GM10266 (cell line): Measurements from ENCODE around the gene FNDC3B.

ENCODE experiments used
- DNase-seq: peaks from one replicate; pipeline ENCODE4 v3.0.0; 2012; ENCODE audit errors: extremely low spot score
- CTCF ChIP-seq: IDR thresholded peaks from 2 replicates; pipeline ENCODE4 v1.5.1; 2012; ENCODE audit warnings: mild to moderate bottlenecking, low read depth; ENCODE audit not compliant: control insufficient read depth, insufficient read depth; ENCODE audit errors: missing control alignments

Gene FNDC3B

GRCh38 chr3:172102883-172103310 lies 63.5 kb downstream of the FNDC3B start:
- TF ChIP-seq CTCF: no peak
- no peak for DNase-seq

- DNase-seq: no peak
- TF ChIP-seq CTCF: no peak
Measured at GRCh38 chr3:172103724-172104123, 64.3 kb downstream of the FNDC3B start.

- no peak for TF ChIP-seq CTCF
- DNase-seq: no peak
Measured at GRCh38 chr3:172104471-172105072, 65.2 kb downstream of the FNDC3B start.

GRCh38 chr3:172106037-172106954 lies 66.9 kb downstream of the FNDC3B start:
- DNase-seq: no peak
- no peak for TF ChIP-seq CTCF

GRCh38 chr3:172106989-172107388 lies 67.6 kb downstream of the FNDC3B start:
- DNase-seq: peak; percentile 59
- no peak for TF ChIP-seq CTCF

GRCh38 chr3:172107403-172107802 lies 68.0 kb downstream of the FNDC3B start:
- TF ChIP-seq CTCF: no peak
- DNase-seq: peak; percentile 82

GRCh38 chr3:172110127-172110779 lies 70.9 kb downstream of the FNDC3B start:
- TF ChIP-seq CTCF: no peak
- DNase-seq: no peak
